Astrocyte (in vitro differentiated cells and primary cell): ENCODE results near the gene FKBP1B. TPM values are rescaled to one million over a fixed set of nuclear protein-coding genes. Genes with fewer than 3 reads are reported as not detected.

Experiments
- DNase-seq: peaks from one replicate; pipeline ENCODE4 v3.0.0-alpha.2; 2010; ENCODE audit warnings: low read depth
- FAIRE-seq: peaks from 2 replicates; lab custom pipeline; 2011; peaks lifted over from hg19 to GRCh38; lab: Jason Lieb, UNC
- H2AFZ ChIP-seq: 2 replicates; pipeline ENCODE4 v1.6.0; 2012; ENCODE audit warnings: low read depth, low read length, inconsistent platforms
- H3K27ac ChIP-seq: 2 replicates; pipeline ENCODE4 v1.5.1; 2011; ENCODE audit warnings: low read depth, low read length, inconsistent platforms
- H3K27me3 ChIP-seq: 2 replicates; pipeline ENCODE4 v1.6.0; 2011; ENCODE audit warnings: low read length, inconsistent platforms; ENCODE audit not compliant: insufficient read depth
- H3K36me3 ChIP-seq: 2 replicates; pipeline ENCODE4 v1.5.1; 2011; ENCODE audit warnings: low read length, inconsistent platforms; ENCODE audit not compliant: insufficient read depth
- H3K4me1 ChIP-seq: 2 replicates; pipeline ENCODE4 v1.5.1; 2011; ENCODE audit warnings: low read length, inconsistent platforms; ENCODE audit not compliant: insufficient read depth
- H3K4me2 ChIP-seq: 2 replicates; pipeline ENCODE4 v1.6.0; 2012; ENCODE audit warnings: low read length, inconsistent platforms
- H3K4me3 ChIP-seq: 2 replicates; pipeline ENCODE4 v1.5.1; 2011; ENCODE audit warnings: low read depth, mild to moderate bottlenecking, low read length, inconsistent platforms; ENCODE audit not compliant: insufficient read depth
- H3K79me2 ChIP-seq: 2 replicates; pipeline ENCODE4 v1.6.0; 2012; ENCODE audit warnings: mild to moderate bottlenecking, low read length, inconsistent platforms; ENCODE audit not compliant: insufficient read depth
- H3K9ac ChIP-seq: 2 replicates; pipeline ENCODE4 v1.6.0; 2012; ENCODE audit warnings: mild to moderate bottlenecking, low read length, inconsistent platforms
- H3K9me3 ChIP-seq: 2 replicates; pipeline ENCODE4 v1.5.1; 2012; ENCODE audit warnings: low read depth, mild to moderate bottlenecking, low read length, inconsistent platforms; ENCODE audit not compliant: insufficient read depth
- H4K20me1 ChIP-seq: 2 replicates; pipeline ENCODE4 v1.6.0; 2012; ENCODE audit warnings: low read length, inconsistent platforms; ENCODE audit not compliant: insufficient read depth
- H3K27ac Mint-ChIP-seq: one replicate; pipeline ENCODE4 v1.8.0; 2021; ENCODE audit warnings: mild to moderate bottlenecking, mixed read lengths; ENCODE audit not compliant: unreplicated experiment
- H3K27me3 Mint-ChIP-seq: one replicate; pipeline ENCODE4 v1.8.0; 2021; ENCODE audit warnings: low read depth, mixed read lengths; ENCODE audit not compliant: unreplicated experiment
- H3K36me3 Mint-ChIP-seq: one replicate; pipeline ENCODE4 v1.8.0; 2021; ENCODE audit warnings: low read depth, mixed read lengths; ENCODE audit not compliant: unreplicated experiment
- H3K4me1 Mint-ChIP-seq: one replicate; pipeline ENCODE4 v1.8.0; 2021; ENCODE audit warnings: low read depth, mixed read lengths; ENCODE audit not compliant: unreplicated experiment
- H3K4me3 Mint-ChIP-seq: one replicate; pipeline ENCODE4 v1.8.0; 2021; ENCODE audit warnings: mild to moderate bottlenecking, moderate library complexity, mixed read lengths; ENCODE audit not compliant: unreplicated experiment
- H3K9me3 Mint-ChIP-seq: one replicate; pipeline ENCODE4 v1.8.0; 2021; ENCODE audit warnings: mild to moderate bottlenecking, mixed read lengths; ENCODE audit not compliant: unreplicated experiment
- CTCF ChIP-seq: IDR thresholded peaks from 2 replicates; pipeline ENCODE4 v1.5.1; 2011; ENCODE audit warnings: low read depth, mild to moderate bottlenecking, inconsistent platforms, low read length, moderate library complexity; ENCODE audit not compliant: insufficient read depth
- EZH2 ChIP-seq: IDR thresholded peaks from 2 replicates; pipeline ENCODE4 v1.6.1; 2012; ENCODE audit warnings: mild to moderate bottlenecking, low read length, inconsistent platforms; ENCODE audit not compliant: insufficient read depth
- total RNA-seq: library from RNA; stranded (reverse); gene quantifications from 2 replicates; pipeline ENCODE4 v1.2.1, GENCODE V29; 2021

FKBP1B gene
- total RNA-seq, 1 donor from 2014 or later: 19.4 TPM

- DNase-seq: no peak
- Histone ChIP-seq H3K79me2 (no peaks in the 10 kb centered on the region), H4K20me1 (no peaks in the 10 kb centered on the region), H3K36me3 (no peaks in the 10 kb centered on the region), H3K27me3 (no peaks in the 10 kb centered on the region), H3K4me2 (no peak overlapping the region), H3K4me1 (no peaks in the 10 kb centered on the region), H3K9ac (no peak overlapping the region), H3K27ac (no peak overlapping the region), H2AFZ (no peak overlapping the region), H3K9me3 (no peaks in the 10 kb centered on the region), H3K4me3 (no peak overlapping the region)
- Mint-ChIP-seq H3K27me3 (no peaks in the 10 kb centered on the region), H3K27ac (no peak overlapping the region), H3K36me3 (peaks cover 6% of the 10 kb centered on the region), H3K4me1 (no peaks in the 10 kb centered on the region), H3K4me3 (no peak overlapping the region), H3K9me3 (peaks cover 2% of the 10 kb centered on the region)
- no peak for FAIRE-seq
- no peak for TF ChIP-seq EZH2
- no peak for TF ChIP-seq CTCF
These were observed 6.2 kb downstream of the FKBP1B start for GRCh38 chr2:24055750-24056149.

- Histone ChIP-seq H3K27ac (no peak overlapping the region), H2AFZ (no peak overlapping the region), H3K9me3 (no peaks in the 10 kb centered on the region), H3K4me1 (no peaks in the 10 kb centered on the region), H3K79me2 (no peaks in the 10 kb centered on the region), H4K20me1 (no peaks in the 10 kb centered on the region), H3K4me2 (no peak overlapping the region), H3K9ac (no peak overlapping the region), H3K4me3 (no peak overlapping the region), H3K27me3 (no peaks in the 10 kb centered on the region), H3K36me3 (no peaks in the 10 kb centered on the region)
- no peak for FAIRE-seq
- no peak overlapping the region for H3K4me3 Mint-ChIP-seq
- no peak overlapping the region for H3K27ac Mint-ChIP-seq
- H3K4me1 Mint-ChIP-seq: no peaks in the 10 kb centered on the region
- peaks cover 2% of the 10 kb centered on the region for H3K9me3 Mint-ChIP-seq
- peaks cover 6% of the 10 kb centered on the region for H3K36me3 Mint-ChIP-seq
- no peaks in the 10 kb centered on the region for H3K27me3 Mint-ChIP-seq
- DNase-seq: no peak
- TF ChIP-seq CTCF: no peak
- no peak for TF ChIP-seq EZH2
These were observed 9.2 kb downstream of the FKBP1B start for GRCh38 chr2:24058564-24059271.

- Histone ChIP-seq H3K9ac (no peak overlapping the region), H3K9me3 (no peaks in the 10 kb centered on the region), H3K27ac (no peak overlapping the region), H3K4me2 (no peak overlapping the region), H3K36me3 (peaks cover 22% of the 10 kb centered on the region), H3K79me2 (peaks cover 9% of the 10 kb centered on the region), H3K27me3 (no peaks in the 10 kb centered on the region), H3K4me3 (no peak overlapping the region), H3K4me1 (no peaks in the 10 kb centered on the region), H4K20me1 (peaks cover 10% of the 10 kb centered on the region), H2AFZ (no peak overlapping the region)
- FAIRE-seq (no peak), DNase-seq (no peak)
- Mint-ChIP-seq H3K36me3 (peaks cover 8% of the 10 kb centered on the region), H3K4me1 (peaks cover 2% of the 10 kb centered on the region), H3K9me3 (no peaks in the 10 kb centered on the region), H3K4me3 (no peak overlapping the region), H3K27ac (no peak overlapping the region), H3K27me3 (no peaks in the 10 kb centered on the region)
- no peak for TF ChIP-seq EZH2
- TF ChIP-seq CTCF: no peak
These were observed 15.8 kb downstream of the FKBP1B start for GRCh38 chr2:24065341-24065740.
